Type B pancreatic cell (in vitro differentiated cells): Measurements from ENCODE around the gene SPTLC1. TPM values are rescaled to one million over a fixed set of nuclear protein-coding genes. Genes with fewer than 3 reads are reported as not detected.

ENCODE experiments used
- DNase-seq: peaks from one replicate; pipeline ENCODE4 v3.0.0; 2021; ENCODE audit warnings: mixed read lengths; ENCODE audit not compliant: unreplicated experiment; ENCODE audit errors: extremely low spot score
- H3K27ac Mint-ChIP-seq: 2 replicates; pipeline ENCODE4 v1.8.0; 2021; ENCODE audit warnings: mild to moderate bottlenecking, mixed read lengths
- H3K27me3 Mint-ChIP-seq: 2 replicates; pipeline ENCODE4 v1.8.0; 2021; ENCODE audit warnings: mixed read lengths
- H3K36me3 Mint-ChIP-seq: 2 replicates; pipeline ENCODE4 v1.8.0; 2021; ENCODE audit warnings: mixed read lengths
- H3K4me1 Mint-ChIP-seq: one replicate; pipeline ENCODE4 v1.8.0; 2021; ENCODE audit warnings: mixed read lengths; ENCODE audit not compliant: unreplicated experiment
- H3K4me3 Mint-ChIP-seq: 2 replicates; pipeline ENCODE4 v1.8.0; 2021; ENCODE audit warnings: mild to moderate bottlenecking, mixed read lengths
- H3K9me3 Mint-ChIP-seq: 2 replicates; pipeline ENCODE4 v1.8.0; 2021; ENCODE audit warnings: mixed read lengths
- total RNA-seq: library from RNA; stranded (reverse); gene quantifications from 2 replicates; pipeline ENCODE4 v1.2.1, GENCODE V29; 2021; ENCODE audit warnings: low replicate concordance
- TF ChIP-seq, protein P1 (sequence below): fragments of 200-600 bp; sonication (generic); conservative IDR thresholded peaks from 2 replicates; pipeline ENCODE4 v1.5.0; 2021; ENCODE audit warnings: antibody characterized with exemption, mild to moderate bottlenecking

SPTLC1 gene
- total RNA-seq, 1 donor from 2014 or later: 66.1 TPM

DNA sequence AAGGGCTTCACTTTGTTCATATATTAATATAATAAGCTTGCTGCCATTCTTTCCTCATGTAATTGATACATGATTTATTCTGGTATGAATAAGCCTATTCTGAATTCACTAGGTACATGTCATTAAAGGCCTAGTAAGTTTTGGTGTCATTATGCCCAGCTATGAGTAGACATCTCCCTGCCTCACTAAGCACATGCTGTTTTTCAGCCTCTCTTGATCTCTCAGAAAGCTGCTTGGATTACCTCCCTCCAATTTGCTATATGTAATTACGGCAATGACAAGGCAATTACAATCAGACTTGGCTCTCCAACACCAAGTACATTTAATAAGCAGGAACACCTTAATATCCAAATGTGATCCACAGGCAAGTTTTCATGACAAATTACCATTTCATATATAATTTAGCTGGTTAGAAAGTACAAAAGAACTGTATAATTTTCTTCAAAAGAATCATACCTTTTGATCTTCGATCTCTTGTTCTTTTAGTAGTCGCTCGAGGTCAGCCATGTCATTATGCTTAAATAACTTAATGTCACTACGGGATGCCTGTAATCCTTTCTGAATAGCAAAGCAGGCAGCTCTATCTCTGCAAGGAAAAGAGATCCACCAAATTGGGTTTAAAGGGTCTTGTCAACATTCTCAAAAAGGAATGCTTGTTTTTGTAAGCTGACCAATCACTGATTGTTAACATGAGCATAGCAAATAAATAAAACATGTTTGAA lies 56.3 kb downstream of the SPTLC1 start:
- peaks cover 16% of the 10 kb centered on the region for H3K9me3 Mint-ChIP-seq
- H3K4me3 Mint-ChIP-seq: no peak overlapping the region
- no peak for DNase-seq
- peaks cover 64% of the 10 kb centered on the region for H3K36me3 Mint-ChIP-seq
- TF ChIP-seq, protein P1, sequence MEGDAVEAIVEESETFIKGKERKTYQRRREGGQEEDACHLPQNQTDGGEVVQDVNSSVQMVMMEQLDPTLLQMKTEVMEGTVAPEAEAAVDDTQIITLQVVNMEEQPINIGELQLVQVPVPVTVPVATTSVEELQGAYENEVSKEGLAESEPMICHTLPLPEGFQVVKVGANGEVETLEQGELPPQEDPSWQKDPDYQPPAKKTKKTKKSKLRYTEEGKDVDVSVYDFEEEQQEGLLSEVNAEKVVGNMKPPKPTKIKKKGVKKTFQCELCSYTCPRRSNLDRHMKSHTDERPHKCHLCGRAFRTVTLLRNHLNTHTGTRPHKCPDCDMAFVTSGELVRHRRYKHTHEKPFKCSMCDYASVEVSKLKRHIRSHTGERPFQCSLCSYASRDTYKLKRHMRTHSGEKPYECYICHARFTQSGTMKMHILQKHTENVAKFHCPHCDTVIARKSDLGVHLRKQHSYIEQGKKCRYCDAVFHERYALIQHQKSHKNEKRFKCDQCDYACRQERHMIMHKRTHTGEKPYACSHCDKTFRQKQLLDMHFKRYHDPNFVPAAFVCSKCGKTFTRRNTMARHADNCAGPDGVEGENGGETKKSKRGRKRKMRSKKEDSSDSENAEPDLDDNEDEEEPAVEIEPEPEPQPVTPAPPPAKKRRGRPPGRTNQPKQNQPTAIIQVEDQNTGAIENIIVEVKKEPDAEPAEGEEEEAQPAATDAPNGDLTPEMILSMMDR: no peak
- no peak overlapping the region for H3K27ac Mint-ChIP-seq
- peaks cover 24% of the 10 kb centered on the region for H3K4me1 Mint-ChIP-seq
- H3K27me3 Mint-ChIP-seq: no peaks in the 10 kb centered on the region

DNA sequence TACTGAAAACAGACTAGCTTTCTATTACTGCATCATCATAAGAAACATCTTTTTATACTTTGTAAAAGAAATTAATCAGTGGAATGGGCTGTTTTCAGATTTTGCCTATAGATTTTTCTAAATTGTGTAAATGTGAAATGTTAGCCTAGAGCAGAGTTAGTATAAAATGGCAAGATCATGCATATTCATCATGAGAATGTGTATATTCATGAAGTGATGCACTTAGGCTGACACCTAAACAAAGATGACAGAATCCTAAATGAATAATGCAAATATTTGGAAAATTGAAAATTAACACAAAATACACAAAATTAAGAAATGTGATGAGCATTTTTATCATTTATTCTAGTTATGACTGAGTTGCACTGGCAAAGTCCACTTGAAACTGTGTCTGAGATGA lies 57.2 kb downstream of the SPTLC1 start:
- no peak overlapping the region for H3K27ac Mint-ChIP-seq
- TF ChIP-seq, protein P1: no peak
- H3K27me3 Mint-ChIP-seq: no peaks in the 10 kb centered on the region
- H3K4me3 Mint-ChIP-seq: no peak overlapping the region
- peaks cover 64% of the 10 kb centered on the region for H3K36me3 Mint-ChIP-seq
- no peak for DNase-seq
- H3K9me3 Mint-ChIP-seq: peaks cover 12% of the 10 kb centered on the region
- H3K4me1 Mint-ChIP-seq: peaks cover 24% of the 10 kb centered on the region

DNA sequence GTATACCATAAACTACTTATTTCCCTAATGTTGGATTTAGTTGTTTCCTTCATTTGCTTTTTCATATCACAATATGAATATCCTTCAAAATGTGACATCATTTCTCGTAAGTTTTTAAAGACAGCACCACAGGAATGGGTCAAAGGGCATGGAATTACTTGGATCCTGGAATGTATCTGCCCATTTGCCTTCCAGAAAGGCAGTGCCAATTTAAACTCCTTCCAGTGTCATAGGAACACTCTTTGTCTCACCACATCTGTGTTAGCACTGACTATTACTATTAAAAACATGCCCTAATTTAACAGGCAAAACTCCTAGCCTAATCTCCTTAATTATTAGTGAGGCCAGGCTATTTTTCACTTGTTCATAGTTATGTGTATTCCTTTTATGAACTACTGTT lies 58.0 kb downstream of the SPTLC1 start:
- peaks cover 63% of the 10 kb centered on the region for H3K36me3 Mint-ChIP-seq
- peaks cover 24% of the 10 kb centered on the region for H3K4me1 Mint-ChIP-seq
- H3K27ac Mint-ChIP-seq: no peak overlapping the region

DNA sequence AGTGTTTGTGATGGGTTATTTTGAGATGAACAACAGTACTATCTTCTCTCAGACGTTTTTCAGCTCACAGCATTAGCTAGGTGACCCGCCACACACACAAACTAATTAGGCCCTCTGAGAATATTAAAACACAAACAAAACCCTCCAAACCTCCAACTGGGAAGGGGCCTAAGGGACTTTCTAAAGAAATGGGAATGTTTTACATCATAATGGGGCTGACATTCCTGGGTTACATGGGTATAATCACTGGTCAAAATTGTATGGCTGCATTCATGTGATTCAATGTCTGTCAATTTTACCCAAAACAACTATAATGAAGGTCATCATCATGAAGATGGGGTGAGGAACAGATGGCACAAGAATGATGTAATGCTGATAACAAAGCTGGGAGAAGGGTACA lies 59.6 kb downstream of the SPTLC1 start:
- H3K4me3 Mint-ChIP-seq: no peak overlapping the region
- H3K4me1 Mint-ChIP-seq: peaks cover 24% of the 10 kb centered on the region
- no peak for DNase-seq
- TF ChIP-seq, protein P1: no peak
- H3K36me3 Mint-ChIP-seq: peaks cover 54% of the 10 kb centered on the region
- no peak overlapping the region for H3K27ac Mint-ChIP-seq
- no peaks in the 10 kb centered on the region for H3K27me3 Mint-ChIP-seq
- peaks cover 4% of the 10 kb centered on the region for H3K9me3 Mint-ChIP-seq

More for the DNA sequence above, 58.0 kb downstream of the SPTLC1 start:
- TF ChIP-seq, protein P1: no peak
- H3K27me3 Mint-ChIP-seq: no peaks in the 10 kb centered on the region
- no peak for DNase-seq
- H3K4me3 Mint-ChIP-seq: no peak overlapping the region
- H3K9me3 Mint-ChIP-seq: peaks cover 7% of the 10 kb centered on the region

DNA sequence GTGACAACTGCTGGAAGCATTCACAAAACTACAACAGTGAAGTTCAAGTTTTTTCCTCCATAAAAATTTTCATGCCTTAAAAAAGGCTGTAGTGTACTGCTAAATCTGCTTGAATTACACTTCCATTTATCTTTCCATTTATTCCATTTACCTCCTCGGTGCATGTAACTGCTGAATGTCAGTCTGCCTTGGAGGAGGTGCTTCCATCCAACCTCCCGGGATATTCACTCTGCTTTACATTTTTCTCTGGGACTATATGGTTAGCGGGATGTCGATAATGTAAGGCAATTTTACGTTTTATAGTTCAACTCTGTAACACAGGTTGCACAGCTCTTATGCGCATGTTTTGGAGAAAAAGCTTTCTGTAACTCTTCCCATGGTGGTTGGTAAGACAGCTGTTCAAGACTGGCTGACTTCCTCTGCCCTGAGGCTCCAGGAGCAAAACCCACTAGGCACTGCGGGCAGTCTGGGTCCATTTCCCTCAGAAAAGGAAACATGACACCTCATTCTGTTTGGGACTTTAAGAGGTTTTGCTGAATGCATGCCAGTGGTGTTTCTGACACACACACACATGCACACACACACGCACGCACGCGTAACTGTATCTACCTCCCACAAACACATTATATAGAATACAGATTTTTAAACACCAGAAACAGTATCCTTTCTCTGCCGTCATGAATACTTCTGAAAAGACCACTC lies 66.1 kb downstream of the SPTLC1 start:
- Mint-ChIP-seq H3K27me3 (no peaks in the 10 kb centered on the region), H3K9me3 (peaks cover 4% of the 10 kb centered on the region), H3K4me3 (no peak overlapping the region), H3K36me3 (peaks cover 61% of the 10 kb centered on the region), H3K27ac (no peak overlapping the region), H3K4me1 (peaks cover 17% of the 10 kb centered on the region)
- TF ChIP-seq, protein P1: no peak
- DNase-seq: no peak
